ENCODE data around the gene H1-8.
"Not testable (repeated sequence)": the region's sequence is repeated elsewhere in the genome, so short reads cannot be mapped to it uniquely, and the experiment has no call there.

DNA sequence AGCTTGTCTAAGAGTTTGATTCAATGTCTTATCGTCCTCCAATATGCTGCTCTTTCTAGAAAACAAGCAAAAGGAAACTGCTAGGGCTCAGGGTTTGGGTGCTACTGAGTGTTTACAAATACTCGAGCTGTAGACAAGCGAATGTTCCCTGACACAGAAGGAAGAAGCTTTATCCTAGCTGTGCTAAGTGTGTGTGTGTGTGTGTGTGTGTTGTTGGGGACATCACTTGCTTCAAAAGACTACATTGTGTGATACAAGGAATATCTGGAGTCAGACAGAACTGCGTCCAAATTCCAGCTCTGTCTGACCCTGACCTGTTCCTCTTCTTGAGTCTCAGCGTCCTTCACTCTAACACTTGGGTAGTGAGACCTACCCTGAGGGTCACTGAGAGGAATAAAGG is 48.5 kb upstream of the H1-8 start:
- TF ChIP-seq, protein P1, sequence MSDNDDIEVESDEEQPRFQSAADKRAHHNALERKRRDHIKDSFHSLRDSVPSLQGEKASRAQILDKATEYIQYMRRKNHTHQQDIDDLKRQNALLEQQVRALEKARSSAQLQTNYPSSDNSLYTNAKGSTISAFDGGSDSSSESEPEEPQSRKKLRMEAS (IDR thresholded peaks at IDR 0.05) = not testable (repeated sequence)
- TF ChIP-seq YY1 (IDR thresholded peaks at IDR 0.05; ENCODE audit: extremely low read depth, insufficient replicate concordance, low read depth, low read length); RAD21 (IDR thresholded peaks at IDR 0.05; ENCODE audit: low read depth): not testable (repeated sequence)
- TF ChIP-seq, protein P2, sequence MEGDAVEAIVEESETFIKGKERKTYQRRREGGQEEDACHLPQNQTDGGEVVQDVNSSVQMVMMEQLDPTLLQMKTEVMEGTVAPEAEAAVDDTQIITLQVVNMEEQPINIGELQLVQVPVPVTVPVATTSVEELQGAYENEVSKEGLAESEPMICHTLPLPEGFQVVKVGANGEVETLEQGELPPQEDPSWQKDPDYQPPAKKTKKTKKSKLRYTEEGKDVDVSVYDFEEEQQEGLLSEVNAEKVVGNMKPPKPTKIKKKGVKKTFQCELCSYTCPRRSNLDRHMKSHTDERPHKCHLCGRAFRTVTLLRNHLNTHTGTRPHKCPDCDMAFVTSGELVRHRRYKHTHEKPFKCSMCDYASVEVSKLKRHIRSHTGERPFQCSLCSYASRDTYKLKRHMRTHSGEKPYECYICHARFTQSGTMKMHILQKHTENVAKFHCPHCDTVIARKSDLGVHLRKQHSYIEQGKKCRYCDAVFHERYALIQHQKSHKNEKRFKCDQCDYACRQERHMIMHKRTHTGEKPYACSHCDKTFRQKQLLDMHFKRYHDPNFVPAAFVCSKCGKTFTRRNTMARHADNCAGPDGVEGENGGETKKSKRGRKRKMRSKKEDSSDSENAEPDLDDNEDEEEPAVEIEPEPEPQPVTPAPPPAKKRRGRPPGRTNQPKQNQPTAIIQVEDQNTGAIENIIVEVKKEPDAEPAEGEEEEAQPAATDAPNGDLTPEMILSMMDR (IDR thresholded peaks at IDR 0.05 in 2 of 3, conservative IDR thresholded peaks at IDR 0.05 in 1 of 3; ENCODE audit: borderline replicate concordance in 1 of 3, insufficient read depth in 1 of 3, low read depth in 2 of 3, low read length in 2 of 3) = not testable (repeated sequence)
